Heart left ventricle (tissue), 13 donors: Measurements from ENCODE around the gene OR56A3.

Source experiments
- CTCF ChIP-seq, 12 donors: fragments of 200-600 bp; sonication (generic) in 4 of 12; IDR thresholded peaks; one replicate each; pipeline versions ENCODE4 v1.5.0 to v1.8.0; 2018 to 2022; ENCODE audit warnings: antibody characterized with exemption in 12 of 12, mild to moderate bottlenecking in 5 of 12
- POLR2A ChIP-seq, 2 donors: fragments of 450-650 bp; IDR thresholded peaks; one replicate each; pipeline ENCODE4 v1.6.1; 2017; ENCODE audit warnings: antibody characterized with exemption in 2 of 2, mild to moderate bottlenecking in 2 of 2, moderate library complexity in 2 of 2
- donor health status: ischemic (EF 13 %, LVEDD 7.1; RV severe dilation, severe dysfunction).
- donor health status: DM: no; HTN: yes; CAD: no.
- donor health status: DM: no; HTN: no; CAD: no.
- donor health status: ischemic (EF 25% LVEDD 6.9; RV normal size, moderate dysfunction).
- donor health status: ischemic (EF 25% LVEDD 5.7; RV mildly dilated, moderate dysfunction).
- donor health status: ischemic (EF 35%, LVEDD 5.7; RV mildly dilated, moderate dysfunction).
- donor health status: nonischemic (EF 11% LVEDD 7.7; RV severe dilation, severe dysfunction).
- donor health status: DM: yes; HTN: yes; CAD: no.
- donor health status: PGD.
- donor health status: ischemic (EF 29% LVEDD 5.4; RV normal size, mild dysfunction).
- donor health status: nonischemic (EF 23%, LVEDD 6.1; RV moderate dilation, normal function).

GRCh38 chr11:5989203-5989602 is 47.2 kb downstream of the OR56A3 start:
- TF ChIP-seq CTCF (IDR thresholded peaks at IDR 0.05), result no peak
- no peak for TF ChIP-seq POLR2A (IDR thresholded peaks at IDR 0.05)
